Measurements from ENCODE around the gene CD2AP. TPM values are rescaled to one million over a fixed set of nuclear protein-coding genes. Genes with fewer than 3 reads are reported as not detected.
"Not testable (repeated sequence)": the region's sequence is repeated elsewhere in the genome, so short reads cannot be mapped to it uniquely, and the experiment has no call there.

The CD2AP gene
- total RNA-seq, 1 donor from 2014 or later = 23.6 TPM

DNA sequence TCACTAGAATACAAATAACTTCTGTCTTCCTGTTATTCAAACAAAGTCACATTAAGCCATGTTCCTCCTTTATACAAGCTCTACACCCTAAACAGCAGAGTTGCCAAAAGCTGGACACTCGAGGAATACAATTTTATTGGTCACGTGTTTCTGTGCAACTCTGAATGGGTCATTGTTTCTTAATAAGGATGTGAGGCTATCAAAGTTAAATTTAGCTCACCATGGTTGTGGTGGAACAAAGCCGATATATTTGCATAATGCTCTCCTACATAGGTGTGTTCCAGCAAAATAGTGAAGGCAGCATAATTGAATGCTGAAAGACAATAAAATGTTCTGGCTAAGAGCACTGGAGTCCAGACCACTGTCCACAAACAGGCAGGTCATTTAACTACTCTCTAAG, 36.9 kb upstream of the CD2AP start:
- Histone ChIP-seq H3K27me3 (no peaks in the 10 kb centered on the region), H3K36me3 (no peaks in the 10 kb centered on the region), H3K27ac (no peak overlapping the region), H3K9me3 (no peaks in the 10 kb centered on the region), H3K4me3 (no peak overlapping the region), H3K4me1 (no peaks in the 10 kb centered on the region)
- no peak for TF ChIP-seq POLR2A (IDR thresholded peaks at IDR 0.05)
- TF ChIP-seq, protein P1, sequence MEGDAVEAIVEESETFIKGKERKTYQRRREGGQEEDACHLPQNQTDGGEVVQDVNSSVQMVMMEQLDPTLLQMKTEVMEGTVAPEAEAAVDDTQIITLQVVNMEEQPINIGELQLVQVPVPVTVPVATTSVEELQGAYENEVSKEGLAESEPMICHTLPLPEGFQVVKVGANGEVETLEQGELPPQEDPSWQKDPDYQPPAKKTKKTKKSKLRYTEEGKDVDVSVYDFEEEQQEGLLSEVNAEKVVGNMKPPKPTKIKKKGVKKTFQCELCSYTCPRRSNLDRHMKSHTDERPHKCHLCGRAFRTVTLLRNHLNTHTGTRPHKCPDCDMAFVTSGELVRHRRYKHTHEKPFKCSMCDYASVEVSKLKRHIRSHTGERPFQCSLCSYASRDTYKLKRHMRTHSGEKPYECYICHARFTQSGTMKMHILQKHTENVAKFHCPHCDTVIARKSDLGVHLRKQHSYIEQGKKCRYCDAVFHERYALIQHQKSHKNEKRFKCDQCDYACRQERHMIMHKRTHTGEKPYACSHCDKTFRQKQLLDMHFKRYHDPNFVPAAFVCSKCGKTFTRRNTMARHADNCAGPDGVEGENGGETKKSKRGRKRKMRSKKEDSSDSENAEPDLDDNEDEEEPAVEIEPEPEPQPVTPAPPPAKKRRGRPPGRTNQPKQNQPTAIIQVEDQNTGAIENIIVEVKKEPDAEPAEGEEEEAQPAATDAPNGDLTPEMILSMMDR (IDR thresholded peaks at IDR 0.05) = no peak
- no peak for TF ChIP-seq POLR2AphosphoS5 (IDR thresholded peaks at IDR 0.05; ENCODE audit: insufficient read depth in 1 of 2, low read depth in 1 of 2)
- DNase-seq (ENCODE audit: extremely low spot score in 2 of 2) = no peak
- intact Hi-C loops (cut with DNase I) = no loop called here

DNA sequence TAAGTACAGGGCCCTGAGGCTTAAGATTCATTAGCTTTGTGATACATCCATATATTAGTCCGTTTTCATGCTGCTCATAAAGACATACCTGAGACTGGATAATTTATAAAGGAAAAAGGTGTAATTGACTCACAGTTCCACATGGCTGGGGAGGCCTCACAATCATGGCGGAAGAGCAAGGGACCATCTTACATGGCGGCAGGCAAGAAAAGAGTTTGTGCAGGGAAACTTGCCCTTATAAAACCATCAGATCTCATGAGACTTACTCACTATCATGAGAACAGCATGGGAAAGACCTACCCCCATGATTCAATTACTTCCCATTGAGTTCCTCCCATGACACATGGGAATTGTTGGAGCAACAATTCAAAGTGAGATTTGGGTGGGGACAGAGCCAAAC, 32.6 kb upstream of the CD2AP start:
- H3K36me3 ChIP-seq; H3K4me3 ChIP-seq; DNase-seq (ENCODE audit: extremely low spot score in 2 of 2); H3K27me3 ChIP-seq; intact Hi-C loops (cut with DNase I); H3K4me1 ChIP-seq; H3K9me3 ChIP-seq; H3K27ac ChIP-seq: not testable (repeated sequence)

DNA sequence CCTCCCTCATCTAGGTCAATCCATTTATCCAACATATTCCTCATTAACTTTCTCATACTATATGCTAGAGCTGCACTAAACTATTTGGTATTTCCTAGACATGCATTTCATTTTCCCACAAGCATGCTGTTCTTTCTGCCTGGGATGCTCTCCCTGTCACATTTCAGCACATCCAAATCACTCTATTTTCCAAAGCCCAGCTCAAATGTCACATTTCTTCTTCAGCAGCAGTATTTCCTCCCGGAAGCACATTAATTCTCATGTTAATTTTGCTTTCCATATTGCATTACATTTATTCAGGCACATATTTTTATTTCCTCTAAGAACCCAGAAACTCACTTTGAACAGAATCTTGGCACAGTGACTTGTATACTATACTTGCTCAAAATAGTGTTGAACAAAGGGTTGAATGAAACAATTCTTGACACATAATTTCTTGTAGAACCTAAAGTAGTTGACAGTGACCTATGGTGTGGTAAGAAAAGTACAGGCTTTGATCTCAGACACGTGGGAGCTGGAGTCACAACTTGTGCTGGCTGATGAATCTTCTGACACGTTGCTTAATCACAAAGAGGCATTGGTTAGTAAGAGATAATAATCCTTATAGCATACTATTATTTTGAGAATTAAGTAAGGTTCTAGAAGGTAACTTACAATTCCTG, 30.8 kb upstream of the CD2AP start:
- Histone ChIP-seq H3K4me1 (no peaks in the 10 kb centered on the region), H3K9me3 (no peaks in the 10 kb centered on the region), H3K27me3 (no peaks in the 10 kb centered on the region), H3K4me3 (no peak overlapping the region), H3K36me3 (no peaks in the 10 kb centered on the region), H3K27ac (no peak overlapping the region)
- no peak for DNase-seq (ENCODE audit: extremely low spot score in 2 of 2)
- intact Hi-C loops (cut with DNase I) = no loop called here
- TF ChIP-seq POLR2A (IDR thresholded peaks at IDR 0.05) (no peak), POLR2AphosphoS5 (IDR thresholded peaks at IDR 0.05; ENCODE audit: insufficient read depth in 1 of 2, low read depth in 1 of 2) (no peak)
- TF ChIP-seq, protein P1 (IDR thresholded peaks at IDR 0.05) = no peak

DNA sequence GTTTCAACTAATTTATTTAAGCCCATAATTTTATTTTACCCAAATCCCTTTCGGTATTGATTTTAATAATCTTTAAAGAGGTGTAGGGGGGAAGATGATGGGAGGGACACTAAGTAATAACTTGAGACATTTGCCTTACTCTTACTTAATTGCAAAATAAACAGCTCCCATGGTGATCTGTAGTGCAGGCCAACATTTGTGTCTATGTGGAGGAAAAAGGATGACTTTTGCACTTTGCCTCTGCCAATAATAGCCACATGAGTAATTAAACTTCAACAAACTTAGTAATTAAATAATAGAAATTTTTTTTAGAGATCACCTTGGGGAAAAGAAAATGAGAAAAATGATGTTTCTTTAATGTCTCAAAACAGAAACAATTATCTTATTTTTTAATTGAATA, 29.9 kb upstream of the CD2AP start:
- intact Hi-C loops (cut with DNase I) = no loop called here
- H3K36me3 ChIP-seq = no peaks in the 10 kb centered on the region
- H3K9me3 ChIP-seq = no peaks in the 10 kb centered on the region
- TF ChIP-seq POLR2A (IDR thresholded peaks at IDR 0.05) (no peak), POLR2AphosphoS5 (IDR thresholded peaks at IDR 0.05; ENCODE audit: insufficient read depth in 1 of 2, low read depth in 1 of 2) (no peak)
- TF ChIP-seq, protein P1 (IDR thresholded peaks at IDR 0.05) = no peak
- DNase-seq (ENCODE audit: extremely low spot score in 2 of 2) = no peak
- no peaks in the 10 kb centered on the region for H3K27me3 ChIP-seq
- no peaks in the 10 kb centered on the region for H3K4me1 ChIP-seq
- no peak overlapping the region for H3K4me3 ChIP-seq
- no peak overlapping the region for H3K27ac ChIP-seq

DNA sequence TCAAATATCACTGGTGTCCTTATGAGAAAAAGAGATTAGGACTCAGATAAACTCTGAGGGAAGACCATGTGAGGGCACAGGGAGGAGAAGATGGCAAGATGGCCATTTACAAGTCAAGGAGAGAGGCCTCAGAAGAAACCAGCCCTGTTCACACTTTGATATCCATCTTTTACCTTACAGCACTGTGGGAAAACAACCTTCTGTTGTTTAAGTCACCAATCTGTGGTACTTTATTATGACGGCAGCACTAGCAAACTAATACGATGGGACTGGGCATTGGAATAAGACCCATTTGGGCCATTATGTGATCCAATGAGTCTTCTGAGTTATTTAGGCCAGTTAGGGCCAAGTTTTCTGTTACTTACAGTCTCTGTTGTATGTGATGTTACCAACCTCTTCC, 26.4 kb upstream of the CD2AP start:
- Histone ChIP-seq H3K27me3 (no peaks in the 10 kb centered on the region), H3K4me1 (no peaks in the 10 kb centered on the region), H3K4me3 (no peak overlapping the region), H3K9me3 (no peaks in the 10 kb centered on the region), H3K36me3 (no peaks in the 10 kb centered on the region), H3K27ac (no peak overlapping the region)
- TF ChIP-seq POLR2AphosphoS5 (IDR thresholded peaks at IDR 0.05; ENCODE audit: insufficient read depth in 1 of 2, low read depth in 1 of 2) (no peak), POLR2A (IDR thresholded peaks at IDR 0.05) (no peak)
- TF ChIP-seq, protein P1 (IDR thresholded peaks at IDR 0.05) = no peak
- intact Hi-C loops (cut with DNase I) = no loop called here
- no peak for DNase-seq (ENCODE audit: extremely low spot score in 2 of 2)

Measured in vagina (tissue), 2 donors.